Panc1 (cell line): ENCODE results near the gene NELFB.

ENCODE experiments used
- POLR2AphosphoS5 ChIP-seq: IDR thresholded peaks from 2 replicates; pipeline ENCODE4 v1.6.1; 2012; ENCODE audit warnings: mild to moderate bottlenecking, low read depth, low read length, moderate library complexity
- TF ChIP-seq, protein P1 (sequence below): fragments of 450-650 bp; IDR thresholded peaks from 2 replicates; pipeline ENCODE4 v1.5.1; 2017; ENCODE audit warnings: mild to moderate bottlenecking
- TF ChIP-seq, protein P2 (sequence below), 2 experiments: IDR thresholded peaks; 2 replicates each; pipeline ENCODE4 v1.6.1; 2011 to 2012; ENCODE audit warnings: low read depth in 2 of 2, control low read depth in 1 of 2, low read length in 1 of 2, mild to moderate bottlenecking in 1 of 2, moderate library complexity in 1 of 2; ENCODE audit not compliant: insufficient read depth in 1 of 2

DNA sequence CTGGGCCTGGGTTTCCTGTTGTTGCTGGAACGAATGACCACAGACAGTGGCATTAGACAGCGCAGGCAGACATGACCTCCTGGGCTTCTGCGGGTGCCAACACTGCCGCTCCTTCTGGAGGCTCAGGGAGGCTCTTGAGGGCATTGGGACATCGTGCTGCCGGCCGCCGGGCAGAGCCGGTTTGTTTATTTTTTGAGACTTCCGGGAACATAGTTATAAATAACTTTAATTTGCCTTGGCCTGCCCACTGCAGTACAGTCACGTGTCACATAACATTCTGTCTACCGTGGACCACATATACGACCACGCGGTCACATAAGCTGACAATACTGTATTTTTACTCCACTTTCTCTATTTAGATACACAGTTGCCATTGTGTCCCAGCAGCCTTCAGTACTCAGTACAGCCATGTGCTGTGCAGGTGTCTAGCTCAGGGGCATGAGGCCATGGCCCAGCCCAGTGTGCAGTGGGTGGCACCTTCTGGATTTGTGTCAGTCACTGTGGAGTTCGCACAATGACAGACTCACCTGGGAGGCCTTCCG lies 14.2 kb downstream of the NELFB start:
- TF ChIP-seq, protein P1, sequence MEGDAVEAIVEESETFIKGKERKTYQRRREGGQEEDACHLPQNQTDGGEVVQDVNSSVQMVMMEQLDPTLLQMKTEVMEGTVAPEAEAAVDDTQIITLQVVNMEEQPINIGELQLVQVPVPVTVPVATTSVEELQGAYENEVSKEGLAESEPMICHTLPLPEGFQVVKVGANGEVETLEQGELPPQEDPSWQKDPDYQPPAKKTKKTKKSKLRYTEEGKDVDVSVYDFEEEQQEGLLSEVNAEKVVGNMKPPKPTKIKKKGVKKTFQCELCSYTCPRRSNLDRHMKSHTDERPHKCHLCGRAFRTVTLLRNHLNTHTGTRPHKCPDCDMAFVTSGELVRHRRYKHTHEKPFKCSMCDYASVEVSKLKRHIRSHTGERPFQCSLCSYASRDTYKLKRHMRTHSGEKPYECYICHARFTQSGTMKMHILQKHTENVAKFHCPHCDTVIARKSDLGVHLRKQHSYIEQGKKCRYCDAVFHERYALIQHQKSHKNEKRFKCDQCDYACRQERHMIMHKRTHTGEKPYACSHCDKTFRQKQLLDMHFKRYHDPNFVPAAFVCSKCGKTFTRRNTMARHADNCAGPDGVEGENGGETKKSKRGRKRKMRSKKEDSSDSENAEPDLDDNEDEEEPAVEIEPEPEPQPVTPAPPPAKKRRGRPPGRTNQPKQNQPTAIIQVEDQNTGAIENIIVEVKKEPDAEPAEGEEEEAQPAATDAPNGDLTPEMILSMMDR: no peak
- no peak for TF ChIP-seq POLR2AphosphoS5
- TF ChIP-seq, protein P2, sequence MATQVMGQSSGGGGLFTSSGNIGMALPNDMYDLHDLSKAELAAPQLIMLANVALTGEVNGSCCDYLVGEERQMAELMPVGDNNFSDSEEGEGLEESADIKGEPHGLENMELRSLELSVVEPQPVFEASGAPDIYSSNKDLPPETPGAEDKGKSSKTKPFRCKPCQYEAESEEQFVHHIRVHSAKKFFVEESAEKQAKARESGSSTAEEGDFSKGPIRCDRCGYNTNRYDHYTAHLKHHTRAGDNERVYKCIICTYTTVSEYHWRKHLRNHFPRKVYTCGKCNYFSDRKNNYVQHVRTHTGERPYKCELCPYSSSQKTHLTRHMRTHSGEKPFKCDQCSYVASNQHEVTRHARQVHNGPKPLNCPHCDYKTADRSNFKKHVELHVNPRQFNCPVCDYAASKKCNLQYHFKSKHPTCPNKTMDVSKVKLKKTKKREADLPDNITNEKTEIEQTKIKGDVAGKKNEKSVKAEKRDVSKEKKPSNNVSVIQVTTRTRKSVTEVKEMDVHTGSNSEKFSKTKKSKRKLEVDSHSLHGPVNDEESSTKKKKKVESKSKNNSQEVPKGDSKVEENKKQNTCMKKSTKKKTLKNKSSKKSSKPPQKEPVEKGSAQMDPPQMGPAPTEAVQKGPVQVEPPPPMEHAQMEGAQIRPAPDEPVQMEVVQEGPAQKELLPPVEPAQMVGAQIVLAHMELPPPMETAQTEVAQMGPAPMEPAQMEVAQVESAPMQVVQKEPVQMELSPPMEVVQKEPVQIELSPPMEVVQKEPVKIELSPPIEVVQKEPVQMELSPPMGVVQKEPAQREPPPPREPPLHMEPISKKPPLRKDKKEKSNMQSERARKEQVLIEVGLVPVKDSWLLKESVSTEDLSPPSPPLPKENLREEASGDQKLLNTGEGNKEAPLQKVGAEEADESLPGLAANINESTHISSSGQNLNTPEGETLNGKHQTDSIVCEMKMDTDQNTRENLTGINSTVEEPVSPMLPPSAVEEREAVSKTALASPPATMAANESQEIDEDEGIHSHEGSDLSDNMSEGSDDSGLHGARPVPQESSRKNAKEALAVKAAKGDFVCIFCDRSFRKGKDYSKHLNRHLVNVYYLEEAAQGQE (IDR thresholded peaks at IDR 0.05; ENCODE audit: insufficient read depth in 1 of 2, low read depth in 2 of 2, low read length in 1 of 2): no peak
